Activated CD4-positive, alpha-beta T cell treated with anti-CD3 and anti-CD28 coated beads for 48 hours (primary cell): ENCODE data around the gene EIPR1.
"Not testable (repeated sequence)": the region's sequence is repeated elsewhere in the genome, so short reads cannot be mapped to it uniquely, and the experiment has no call there.

Source experiments
- DNase-seq: peaks from one replicate; pipeline ENCODE4 v3.0.0-alpha.2; 2020

EIPR1 gene

DNA sequence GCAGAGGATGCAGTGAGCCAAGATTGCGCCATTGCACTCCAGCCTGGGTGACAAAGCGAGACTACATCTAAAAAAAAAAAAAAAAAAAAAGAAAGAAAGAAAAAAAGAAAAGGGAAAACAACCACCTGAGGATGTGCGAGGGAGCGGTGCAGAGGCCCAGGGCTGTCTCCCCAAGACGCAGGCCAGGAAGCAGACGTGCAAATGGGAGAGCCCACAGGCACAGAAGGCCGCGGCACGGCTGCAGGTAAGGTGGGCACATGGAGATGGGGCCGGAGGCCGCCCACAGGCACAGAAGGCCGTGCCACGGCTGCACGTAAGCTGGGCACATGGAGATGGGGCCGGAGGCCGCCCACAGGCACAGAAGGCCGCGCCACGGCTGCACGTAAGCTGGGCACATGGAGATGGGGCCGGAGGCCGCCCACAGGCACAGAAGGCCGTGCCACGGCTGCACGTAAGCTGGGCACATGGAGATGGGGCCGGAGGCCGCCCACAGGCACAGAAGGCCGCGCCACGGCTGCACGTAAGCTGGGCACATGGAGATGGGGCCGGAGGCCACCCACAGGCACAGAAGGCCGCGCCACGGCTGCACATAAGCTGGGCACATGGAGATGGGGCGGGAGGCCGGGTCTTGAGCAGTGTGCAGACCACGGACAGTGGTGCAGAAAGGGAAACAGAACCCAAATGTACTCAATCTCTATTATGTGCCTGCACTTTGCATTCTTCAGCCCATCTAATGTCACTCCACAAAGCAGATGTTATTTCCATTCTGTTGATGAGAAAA is 93.6 kb downstream of the EIPR1 start:
- DNase-seq: not testable (repeated sequence)

DNA sequence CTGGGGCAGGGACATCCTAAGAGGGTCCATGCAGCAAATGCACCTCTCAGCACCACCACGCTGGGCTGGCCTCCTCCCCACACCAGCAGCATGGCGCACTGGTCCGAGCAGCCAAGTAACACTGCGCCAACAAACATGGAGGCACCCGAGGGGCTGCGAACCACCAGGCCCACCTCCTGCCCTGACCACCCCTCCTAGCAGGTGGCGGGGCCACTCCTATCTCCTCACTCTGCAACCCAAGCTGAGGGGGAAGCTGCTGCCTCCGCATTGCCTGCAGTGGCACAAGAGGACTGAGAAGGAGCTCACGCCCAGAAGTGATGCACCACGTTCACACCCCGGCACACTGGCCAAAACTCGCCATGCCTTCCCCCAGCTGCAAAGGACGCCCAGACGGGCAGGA is 94.4 kb downstream of the EIPR1 start:
- DNase-seq: no peak

DNA sequence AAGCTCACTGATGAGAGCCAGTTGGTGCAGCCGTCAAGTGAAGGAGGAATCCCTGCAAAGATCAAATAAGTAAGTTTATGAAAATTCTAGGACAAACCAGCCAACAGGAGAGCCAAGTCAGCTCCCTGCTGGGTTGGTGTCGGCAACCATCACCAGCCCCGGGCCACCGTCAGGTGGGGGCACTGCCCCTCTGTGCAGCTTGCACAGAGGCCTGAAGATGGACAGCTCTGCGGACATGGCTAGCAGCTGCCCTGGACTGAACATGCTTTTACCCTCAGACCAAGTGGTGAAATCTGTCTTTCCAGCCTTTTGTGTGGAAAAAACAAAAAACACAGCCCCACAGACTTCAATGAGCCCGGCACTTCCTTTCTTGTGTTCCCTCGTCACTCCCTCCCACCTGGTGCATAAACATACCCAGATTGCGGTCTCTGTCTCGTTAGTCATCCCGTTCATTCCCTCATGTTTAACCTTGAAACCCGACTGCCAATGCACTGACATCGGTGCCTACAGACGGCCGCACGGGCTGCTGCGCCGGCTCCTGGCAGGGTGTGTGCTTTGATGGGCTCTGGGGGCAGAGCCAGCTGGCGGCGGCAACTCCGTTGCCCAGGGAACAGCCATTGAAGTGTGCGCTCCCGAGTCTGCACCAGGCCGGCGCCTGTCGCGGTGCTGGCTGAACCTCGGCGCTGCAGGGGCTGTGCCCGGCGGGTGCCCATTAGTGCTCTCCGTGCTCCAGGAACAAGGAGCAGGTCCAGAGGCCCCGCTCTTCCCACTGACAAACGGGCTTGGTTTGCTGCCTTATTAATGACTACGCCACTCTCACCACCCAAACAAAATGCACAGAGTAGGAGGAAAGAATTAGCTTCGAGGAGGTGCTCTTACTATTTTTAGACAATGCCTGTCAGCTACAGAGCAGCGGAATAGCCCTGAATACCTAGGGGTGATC is 95.3 kb downstream of the EIPR1 start:
- no peak for DNase-seq

DNA sequence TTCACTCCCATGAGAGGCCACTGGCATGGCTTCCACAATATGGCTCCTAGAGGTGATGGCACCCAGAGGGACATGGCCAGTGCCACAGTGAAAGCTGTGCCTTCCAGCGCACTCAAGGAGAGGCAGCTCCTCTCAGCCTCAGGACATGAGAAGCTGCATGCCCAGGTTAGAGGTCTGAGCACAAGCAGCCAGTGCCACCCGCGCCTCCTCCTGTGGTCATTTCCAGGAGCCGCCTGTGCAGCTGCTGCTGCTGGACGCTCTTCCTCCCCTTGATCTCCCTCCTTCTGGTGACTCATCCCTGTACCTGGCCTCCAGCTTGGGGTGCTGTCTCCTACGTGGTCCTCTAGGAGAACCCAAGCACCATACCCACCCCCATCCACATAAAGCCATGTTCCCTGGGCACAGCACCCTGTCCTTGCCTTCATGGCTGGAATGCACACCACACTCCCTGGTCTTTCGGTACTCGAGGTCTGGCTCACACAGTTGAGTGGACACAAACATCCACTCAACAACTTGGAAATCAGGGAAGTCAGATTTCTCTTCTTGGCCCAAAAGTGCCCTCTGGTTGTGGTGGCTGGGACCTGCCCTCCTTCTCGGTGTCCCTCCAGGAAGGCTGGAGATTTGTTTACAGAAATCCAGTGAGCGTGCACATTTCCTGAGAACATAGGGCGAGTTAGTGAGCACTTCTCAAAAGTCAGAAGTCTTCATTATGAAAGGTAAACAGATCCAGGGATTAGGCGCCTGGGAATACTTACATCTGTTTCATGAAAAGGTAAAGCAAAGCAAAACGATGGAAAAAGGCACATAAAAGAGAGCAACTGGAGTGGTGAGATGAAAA is 96.7 kb downstream of the EIPR1 start:
- DNase-seq: no peak

DNA sequence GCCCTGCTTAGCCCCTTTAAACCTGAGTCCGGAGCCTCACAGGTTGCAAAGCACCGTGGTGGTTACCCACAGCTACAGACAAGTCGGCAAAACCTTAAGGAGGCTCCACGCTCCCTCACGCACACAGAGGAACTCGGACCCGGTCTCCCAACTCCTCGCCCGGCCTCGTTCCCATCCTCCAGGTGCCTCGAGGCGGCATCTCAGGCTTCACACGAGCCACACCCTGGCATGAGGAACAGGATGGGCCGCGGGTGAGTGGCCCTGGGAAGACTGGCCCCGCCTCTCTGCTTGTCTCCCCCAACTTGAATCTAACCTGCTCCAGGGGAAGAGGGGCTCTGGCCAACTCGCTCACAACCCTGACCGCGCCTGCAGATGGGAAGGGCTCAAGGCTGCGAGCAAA is 97.4 kb downstream of the EIPR1 start:
- no peak for DNase-seq

DNA sequence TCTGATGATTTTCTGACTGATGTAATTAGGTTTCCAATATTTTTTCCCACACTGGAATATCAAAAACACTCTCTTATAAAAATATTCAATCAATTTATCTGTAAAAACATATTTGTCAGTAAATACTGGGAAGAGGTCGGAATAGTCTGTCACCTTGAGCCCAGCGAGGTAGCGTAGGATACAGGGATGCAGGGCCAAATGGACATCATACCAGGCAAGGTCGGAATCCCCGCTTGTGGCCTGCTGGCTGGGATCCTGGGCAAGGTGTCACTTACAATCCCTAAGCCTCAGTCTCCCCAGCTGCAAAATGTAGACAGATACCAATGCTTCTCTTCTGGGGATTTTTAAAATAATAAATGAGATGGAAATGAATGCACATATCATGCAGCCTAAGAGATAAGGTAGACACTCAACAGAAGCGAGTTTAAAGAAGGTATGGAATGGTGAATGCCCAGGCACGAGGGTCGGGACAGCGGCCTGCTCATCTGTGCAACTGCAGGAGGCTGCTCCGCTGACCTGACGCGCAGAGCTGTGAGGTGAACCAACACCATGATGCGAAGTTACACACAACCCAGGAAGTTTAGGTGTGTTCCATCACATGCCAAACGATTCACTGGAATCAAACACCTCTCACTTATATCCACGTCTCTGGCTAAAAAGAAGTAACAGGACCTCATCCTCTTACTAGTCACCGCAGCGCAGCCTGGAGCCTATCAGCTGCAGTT is 98.2 kb downstream of the EIPR1 start:
- no peak for DNase-seq

DNA sequence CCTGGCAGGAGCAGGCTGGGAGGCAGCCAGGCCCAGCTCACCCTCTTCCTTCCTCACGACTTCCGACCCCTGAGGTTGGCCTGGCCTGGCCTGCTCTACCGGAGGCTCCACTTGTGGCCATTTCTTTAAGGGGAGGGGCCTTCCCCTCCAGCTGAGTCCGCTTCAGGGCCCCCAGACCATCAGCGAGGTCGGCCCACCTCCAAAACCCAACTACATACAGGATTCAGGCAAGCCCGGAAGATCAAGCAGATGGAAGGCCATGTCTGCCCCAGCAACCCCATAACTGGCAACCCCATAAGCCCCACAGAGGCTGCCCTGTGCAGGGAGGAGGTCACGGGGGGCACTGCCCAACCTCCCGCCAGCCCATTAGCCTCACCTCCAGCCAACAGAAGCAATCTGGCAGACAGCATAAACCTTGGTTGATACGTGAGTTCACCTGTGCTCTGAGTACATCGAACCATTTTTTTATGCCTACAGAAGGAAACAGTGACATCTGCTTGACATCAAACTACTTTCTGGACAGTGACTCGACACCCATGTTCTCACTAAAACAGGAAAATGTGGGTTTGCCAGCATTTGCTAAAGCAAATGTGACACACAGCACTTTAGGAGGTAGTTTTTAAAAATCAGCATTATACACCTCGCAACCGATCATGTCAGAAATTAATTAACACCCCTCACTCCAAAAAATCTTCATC is 98.9 kb downstream of the EIPR1 start:
- no peak for DNase-seq

DNA sequence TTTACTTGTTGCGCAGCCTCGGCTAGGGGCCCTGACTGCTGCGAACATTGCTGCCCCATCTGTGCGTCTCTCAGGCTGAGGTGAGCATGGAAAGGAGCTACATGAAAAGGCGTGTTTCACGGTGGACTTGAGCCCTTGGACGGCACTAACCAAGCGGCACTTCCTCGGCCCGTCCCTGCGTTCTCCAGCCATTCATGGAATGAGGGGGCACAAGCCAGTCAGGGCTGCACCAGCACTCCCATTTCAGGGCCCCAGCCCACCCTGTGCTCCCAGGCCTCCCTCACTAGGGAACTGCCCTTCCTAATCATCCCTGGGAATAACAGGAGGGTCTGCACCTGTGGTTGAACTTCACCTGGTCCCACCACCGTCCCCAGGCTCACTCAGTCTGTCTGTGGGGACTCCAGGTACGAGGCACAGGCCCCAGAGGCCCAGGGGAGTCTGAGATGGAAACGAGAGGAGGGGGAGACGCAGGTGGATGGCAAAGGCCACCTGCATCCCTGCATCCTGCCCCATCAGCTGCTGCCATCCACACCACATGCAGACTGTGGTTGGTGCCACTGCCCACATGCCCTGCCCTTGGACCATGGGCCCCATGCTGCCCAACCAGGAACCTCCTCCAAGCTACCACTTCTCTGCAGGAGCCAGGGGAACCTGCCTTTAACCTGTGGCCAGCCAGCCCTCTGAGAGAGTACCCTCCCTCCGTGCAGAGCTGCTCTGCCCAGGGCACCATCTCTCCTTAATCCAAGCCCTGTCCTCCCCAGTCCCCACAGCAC is 99.7 kb downstream of the EIPR1 start:
- DNase-seq: no peak

DNA sequence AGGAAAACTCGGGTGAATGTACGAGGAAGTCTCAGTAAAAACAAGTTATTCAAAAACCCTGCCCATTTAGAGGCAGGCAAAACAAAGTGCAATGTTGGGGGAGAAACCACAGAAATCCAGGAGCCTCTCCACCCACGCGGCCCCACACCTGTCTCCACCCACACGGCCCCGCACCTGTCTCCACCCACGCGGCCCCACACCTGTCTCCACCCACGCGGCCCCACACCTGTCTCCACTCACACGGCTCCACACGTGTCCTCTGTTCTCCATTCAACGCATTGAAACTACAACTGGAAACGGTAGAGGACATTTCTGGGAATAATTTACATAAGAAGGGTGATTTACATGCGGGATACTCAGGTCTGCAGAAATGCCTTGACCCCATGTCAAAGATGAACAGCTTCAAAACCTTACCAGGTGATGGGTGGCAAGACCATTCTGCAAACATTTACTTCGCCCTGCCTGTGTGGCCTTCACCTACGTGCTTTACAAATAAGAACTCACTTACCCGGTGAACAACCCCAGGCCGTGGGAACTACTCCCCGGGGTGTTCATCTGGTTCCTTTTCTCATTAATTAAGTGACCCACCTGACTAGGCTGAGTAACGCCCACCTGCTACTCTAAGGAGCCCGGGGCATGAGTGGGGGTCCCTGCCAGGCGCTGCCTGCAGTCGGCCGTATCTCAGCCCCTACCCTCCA is 100.4 kb downstream of the EIPR1 start:
- no peak for DNase-seq

DNA sequence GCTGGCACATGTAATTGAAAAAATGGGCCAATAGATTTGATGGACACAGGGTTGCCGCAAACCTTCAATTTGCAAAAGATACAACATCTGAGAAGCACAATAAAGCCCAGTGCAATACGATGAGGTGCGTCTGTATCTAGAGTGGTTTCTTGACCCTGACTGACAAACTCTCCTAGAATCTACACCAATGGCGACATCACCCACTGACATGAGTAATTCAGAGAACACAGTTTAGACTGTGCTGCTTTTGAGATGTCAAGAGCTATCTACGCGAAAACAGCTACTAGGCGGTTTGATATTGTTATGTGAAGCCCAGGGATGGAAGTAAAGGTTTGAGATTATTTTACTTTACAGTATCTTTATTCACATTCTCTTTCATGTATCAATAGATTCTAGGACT is 104.9 kb downstream of the EIPR1 start:
- no peak for DNase-seq

DNA sequence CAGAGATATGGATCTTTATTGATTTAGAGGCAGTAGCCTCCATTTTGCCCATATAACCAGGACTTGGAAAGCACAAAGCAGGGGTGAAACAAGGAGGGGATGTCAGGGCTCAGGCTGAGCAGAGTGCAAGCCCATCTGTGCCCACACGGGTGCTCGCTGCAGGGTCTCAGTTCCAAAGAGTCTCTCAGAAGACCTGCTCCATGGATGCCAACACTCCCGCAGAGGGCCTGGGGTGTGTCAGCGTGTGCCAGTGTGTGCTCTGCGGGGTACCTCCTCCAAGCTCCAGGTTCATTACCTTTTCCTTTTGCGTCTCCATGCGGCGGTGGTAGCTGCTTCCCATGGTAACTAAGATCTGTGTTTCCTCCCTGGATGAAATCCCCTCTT is 107.5 kb downstream of the EIPR1 start:
- no peak for DNase-seq

DNA sequence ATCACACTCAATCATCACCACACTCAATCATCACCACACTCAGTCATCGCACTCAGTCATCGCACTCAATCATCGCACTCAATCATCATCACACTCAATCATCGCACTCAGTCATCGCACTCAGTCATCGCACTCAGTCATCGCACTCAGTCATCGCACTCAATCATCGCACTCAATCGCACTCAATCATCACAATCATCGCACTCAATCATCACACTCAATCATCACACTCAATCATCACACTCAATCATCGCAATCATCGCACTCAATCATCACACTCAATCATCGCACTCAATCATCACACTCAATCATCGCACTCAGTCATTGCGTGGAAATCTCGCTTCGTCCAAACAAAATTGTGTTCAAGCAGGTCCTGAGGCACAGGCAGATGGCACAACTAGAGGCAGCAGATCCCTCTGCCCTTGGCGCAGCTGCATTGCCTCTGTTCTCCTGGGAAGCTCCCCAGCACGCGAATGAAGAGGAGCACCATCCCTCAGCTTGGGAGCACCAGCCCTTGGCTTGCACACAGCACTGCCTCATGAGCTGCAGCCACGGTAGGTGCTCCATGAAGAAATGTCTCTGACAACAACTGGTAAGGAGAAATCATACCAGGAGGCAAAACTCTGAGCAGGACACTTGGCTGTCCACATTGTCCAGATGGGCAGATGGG is 108.1 kb downstream of the EIPR1 start:
- no peak for DNase-seq

DNA sequence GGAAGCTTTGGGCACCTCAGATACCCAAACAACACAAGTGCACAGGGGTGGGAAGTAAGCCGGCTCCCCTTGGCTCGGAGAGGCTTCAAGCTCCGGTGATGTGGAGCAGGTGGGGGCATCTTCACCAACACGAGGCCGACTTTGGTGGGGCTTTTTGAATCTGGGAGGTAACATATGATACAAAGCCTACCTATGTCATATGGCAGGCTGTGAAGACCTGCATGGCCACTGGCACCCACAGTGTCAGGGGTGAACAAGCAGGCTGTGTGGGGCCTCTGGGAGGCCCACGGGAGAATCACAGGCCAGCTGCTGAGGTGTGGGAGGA is 109.0 kb downstream of the EIPR1 start:
- DNase-seq: no peak

DNA sequence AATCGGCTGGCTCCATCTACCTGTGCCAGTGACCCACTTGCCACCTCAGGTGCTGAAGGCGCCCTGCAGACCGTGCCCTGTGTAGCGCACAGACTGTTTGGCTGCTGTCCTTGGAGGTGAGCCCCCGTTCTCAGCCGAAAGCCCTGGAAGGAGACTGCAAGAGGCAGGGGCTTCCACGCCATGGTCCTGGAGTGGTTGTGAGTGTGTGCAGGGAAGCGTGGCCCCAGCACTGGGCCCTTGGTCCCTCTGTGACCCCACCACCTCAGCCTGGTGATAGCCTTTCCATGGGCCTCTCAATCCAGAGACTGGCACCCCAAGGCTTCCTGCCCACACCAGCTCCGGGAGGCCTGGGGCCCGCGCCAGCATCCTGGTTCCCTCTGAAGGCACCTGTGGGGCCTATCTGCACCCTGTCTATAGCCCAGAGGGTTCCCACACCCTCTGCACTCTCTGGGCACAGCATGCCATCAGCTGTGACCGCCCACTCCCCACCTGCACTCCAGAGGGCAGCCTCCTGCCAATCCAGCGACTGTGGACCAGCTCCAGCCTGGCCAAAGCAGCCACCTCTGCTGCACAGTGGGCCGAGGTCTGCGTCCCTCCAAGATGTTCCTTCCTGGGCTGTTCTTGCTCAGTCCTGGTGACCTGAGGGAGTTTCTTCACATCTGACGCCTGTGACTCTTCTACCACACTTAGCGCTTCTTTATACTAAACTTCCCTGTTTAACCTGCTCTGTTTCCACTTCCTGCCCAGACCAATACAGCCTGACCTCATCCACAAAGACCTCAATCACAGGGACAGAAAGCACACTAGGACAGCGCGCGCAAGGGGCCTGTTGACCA is 109.5 kb downstream of the EIPR1 start:
- no peak for DNase-seq

DNA sequence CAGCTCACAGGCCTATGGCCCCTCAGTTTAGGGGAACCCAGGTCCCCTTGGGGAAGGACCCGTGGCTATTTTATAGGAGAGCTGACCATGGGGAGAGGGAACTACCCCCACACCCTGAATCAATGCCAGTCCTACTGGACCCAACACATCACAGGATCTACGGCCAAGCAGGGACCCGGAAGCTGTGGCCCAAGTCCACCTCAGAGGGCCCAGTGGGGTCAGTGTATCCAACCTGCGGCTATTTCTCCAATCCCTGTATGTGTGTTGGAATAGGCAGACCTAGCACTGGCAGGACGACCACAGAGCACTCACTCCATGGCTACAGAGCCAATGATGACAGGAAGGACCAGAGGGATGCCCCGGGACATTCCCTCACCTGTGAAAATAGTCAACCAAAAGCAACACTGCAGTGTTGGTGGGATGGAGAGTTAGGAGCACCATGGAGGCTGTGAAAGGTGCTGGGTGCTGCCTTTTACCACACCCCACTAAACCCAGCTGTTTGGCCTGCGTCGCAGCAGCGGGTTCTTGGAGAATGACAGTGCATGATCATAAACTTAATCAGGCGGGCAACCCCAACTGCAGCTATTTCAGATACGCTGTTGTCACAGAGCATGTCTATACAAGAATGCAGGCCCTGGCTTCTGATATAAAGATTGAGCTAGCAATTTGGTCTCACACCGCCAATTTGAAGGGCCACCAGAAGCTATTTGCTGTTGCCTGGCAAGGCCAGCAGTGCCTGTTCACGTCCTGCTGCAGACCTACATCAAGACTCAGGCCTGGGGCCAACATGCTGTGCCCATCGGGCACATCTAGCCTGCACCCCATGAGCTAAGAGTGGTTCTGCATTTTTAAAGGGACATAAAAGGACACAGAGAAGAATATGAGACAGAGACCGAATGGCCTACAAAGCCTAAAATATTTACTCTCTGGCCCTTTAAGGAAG is 110.4 kb downstream of the EIPR1 start:
- DNase-seq: no peak

DNA sequence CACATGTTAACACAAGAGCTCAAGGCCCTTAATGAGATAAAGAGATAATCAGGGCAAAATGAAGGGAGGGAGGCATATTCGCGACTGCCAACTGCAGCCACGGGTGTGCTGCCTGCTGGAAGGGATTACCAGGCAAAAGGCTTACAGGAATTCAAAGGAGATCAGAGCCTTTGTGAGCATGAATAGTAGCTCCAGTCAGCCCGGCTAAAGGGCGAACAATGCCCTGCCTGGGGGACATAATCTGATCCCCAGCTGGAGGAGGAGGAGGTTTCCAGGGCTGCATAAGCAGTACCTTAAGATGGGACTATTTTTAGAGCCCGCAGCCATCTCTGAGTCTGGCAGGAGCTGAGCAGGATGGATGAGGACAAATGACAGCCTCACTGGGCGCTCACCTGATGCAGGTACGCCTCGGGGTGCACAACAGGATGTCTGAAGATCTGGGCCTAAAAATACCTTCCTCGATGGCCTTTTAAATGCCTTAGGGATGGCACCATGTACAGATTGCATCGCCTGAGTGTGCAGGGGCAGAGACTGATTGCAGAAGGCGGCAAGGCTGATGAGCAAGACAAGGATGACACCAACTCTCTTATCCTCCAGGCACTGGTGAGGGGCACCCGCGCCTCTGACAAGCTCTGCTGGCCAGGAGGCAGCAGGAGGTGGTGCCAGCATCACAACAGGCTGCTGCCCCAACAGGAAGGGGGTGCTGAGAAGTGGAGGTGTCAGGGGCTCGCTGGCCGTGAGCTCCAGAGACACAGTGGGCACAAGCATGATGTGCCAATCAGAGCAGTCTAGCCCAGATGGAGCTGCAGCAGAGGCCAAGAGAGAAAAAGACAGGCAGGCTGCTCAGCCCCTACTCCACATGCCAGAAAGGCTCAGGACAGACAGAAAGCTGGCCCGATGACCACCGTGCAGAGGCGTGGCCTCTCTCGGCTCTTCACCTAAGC is 111.4 kb downstream of the EIPR1 start:
- no peak for DNase-seq

DNA sequence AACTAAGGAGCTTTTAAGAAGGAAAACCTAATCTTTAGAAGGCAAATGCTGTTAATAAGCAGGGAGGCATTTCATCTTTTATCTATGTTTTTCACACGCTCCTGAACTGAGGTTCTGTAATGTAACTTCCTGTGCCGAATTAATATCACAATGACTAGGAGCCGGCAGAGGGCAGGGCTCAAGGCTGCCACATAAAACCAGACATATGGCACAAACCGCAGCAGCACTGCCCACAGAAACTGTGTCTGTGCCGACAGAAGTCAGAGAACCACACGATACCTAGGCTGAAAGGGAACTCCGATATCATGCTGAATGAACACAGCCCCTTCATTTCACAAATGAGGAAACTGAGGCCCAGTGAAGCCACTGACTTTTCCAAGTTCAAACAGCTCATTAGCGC is 112.1 kb downstream of the EIPR1 start:
- DNase-seq: no peak
